T-helper 2 cell (primary cell): ENCODE measurements around the gene TPRG1.

Experiments used
- DNase-seq, 5 experiments: peaks; one replicate each; pipeline versions ENCODE4 v3.0.0 to v3.0.0-alpha.2; 2012 to 2022

The TPRG1 gene

DNA sequence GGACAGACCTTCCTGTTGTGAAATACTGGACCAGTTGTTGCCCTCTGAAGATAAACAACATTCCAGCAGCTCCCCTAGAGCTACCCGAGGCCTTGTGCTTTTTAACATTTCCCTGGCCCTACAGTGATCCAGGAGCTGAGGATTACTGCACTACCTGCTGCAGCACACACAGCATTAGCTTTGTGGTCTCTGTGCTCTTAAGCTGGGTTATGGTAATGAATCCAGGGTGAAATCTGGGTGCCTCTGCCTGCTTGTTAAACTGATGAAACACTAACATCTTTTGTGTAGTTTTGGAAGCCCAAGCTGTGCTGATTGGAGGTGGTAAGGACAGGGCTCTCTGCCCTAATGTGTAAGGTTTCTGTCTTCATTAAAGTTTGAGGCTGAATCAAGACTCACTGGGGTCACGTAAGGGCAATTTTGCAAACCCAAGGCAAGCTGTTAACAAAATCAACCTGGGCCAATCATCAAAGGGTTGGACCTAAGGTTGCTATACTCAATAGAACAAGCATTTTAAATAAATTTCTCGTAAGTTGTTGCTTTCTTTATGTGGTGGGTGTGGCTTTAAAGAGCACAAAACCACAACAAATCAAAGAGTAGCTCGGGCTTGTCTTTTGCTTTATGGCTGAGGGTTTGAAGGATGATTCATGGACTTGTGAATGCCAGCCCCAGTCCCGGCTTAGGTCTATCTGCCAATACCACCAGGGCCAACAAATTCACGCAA, 183.9 kb downstream of the TPRG1 start:
- DNase-seq: peak in 3 of 5 experiments; percentile 7 to 89 (median 52)

DNA sequence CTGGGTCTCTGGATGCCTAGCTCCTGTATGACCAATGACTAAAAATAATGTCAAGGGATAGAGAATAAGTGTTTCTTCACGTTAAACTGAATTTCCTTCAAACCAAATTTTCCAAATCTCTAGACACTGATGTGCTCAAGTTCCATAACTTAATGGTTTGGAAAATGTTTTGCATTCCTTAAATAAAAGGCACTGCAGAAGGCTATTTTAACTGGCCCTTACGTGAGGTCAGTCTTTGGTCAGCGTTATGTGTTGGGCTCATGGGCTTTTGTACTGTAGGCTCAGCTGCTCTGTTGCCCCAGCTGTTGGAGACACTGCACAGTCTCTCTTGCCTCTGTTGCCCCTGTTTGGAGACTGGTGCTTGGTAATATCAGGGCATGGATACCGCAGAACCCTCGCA, 188.5 kb downstream of the TPRG1 start:
- DNase-seq: no peak

DNA sequence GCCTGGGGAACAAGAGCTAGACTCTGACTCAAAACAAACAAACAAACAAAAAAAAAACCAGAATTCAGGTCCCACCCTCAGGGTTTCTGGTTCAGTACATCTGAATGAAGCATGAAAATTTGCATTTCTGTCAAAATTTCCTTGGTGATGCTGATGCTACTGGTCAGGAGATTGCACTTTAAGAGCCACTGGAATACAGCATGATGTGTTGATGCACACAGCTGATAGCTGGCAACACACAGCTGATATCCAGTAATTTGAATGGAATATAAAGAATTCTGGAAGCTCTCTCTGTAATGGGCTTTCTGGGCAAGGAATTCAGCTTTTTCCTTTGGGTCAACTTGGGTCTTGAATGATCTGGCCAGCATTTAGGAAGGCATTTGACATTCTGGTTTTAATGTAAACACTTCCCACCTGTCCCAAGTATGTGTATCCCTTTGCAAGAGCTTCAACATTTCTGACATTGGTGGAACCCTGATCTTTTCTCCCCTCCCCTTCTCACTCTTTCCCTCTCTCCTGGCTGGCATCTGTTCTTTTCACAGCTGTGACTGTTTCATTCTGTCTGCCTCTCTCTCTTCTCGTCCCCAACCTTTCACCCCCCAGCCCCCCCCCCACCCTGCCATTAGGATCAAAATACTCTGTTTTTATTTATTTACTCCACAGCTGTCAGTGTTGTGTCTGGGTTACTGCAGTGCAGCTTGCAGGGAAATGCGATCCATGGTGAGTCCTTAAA, 189.5 kb downstream of the TPRG1 start:
- DNase-seq: no peak

DNA sequence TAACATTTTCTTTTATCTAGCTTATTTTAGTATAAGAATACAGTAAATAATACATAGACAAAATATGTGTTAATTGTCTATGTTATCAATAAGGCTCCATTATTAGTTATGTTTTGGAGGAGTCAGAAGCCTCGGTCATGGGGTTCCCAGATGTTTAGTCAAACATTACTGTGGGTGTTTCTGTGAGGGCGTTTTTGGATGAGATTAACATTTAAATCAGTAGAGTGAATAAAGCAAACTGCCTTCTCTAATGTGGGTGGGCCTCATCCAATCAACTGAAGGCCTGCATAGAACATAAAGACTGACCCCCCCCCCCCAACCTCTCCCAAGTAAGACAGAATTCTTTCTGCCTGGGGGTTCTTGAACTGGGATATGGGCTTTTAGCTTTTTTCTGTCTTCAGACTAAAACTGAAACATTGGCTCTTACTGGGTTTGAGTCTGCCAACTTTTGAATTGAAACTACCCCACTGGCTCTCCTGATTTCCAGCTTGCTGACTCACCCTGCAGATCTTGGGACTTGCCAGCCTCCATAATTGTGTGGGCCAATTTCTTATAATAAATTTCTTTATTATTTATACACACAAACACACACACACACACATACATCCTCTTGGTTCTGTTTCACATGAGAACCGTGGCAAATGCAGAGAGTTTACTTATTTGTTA, 192.0 kb downstream of the TPRG1 start:
- DNase-seq: no peak

DNA sequence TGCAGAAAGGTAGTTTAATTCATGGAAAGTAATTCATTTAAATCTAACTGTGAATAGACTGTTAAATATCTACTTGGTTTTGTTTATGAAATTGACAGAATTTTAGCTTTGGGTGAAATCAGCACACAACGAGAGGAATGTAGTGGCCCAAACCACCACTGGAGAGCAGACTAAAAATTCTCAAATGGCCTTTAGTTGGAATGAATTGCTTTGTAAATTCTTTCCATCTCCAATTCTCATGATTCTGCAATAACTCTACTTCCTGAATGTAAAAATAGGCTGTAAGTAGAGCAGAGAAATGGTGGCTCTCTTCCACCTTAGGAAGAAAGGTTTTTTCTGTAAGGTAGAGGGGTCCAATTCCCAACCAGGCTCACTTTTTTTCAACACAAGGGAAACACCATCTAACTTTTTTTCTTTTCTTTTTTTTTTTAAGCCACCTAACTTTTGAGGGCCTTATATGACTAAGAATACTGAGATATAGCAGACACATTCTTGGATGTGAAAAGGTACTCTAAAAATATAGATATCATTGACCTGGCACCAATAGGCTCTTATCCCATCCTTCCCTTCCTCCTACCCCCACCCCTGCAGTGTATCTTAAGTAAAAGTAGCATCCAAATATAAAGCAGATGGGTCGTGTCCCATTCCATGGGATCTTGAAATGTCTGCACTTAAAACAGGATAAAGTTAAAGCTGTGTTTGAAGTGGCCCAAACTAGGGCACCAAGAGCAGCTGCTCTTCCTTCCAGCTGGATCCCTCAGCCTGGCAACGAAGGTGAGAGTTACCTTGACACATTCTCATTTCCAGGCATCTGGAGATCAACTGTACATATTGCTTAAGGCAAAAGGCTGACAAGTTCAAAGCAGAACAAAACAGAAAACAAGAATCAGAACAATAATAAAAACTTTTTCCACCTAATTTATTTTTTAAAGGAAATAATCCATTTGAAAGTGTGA, 194.1 kb downstream of the TPRG1 start:
- DNase-seq: no peak

DNA sequence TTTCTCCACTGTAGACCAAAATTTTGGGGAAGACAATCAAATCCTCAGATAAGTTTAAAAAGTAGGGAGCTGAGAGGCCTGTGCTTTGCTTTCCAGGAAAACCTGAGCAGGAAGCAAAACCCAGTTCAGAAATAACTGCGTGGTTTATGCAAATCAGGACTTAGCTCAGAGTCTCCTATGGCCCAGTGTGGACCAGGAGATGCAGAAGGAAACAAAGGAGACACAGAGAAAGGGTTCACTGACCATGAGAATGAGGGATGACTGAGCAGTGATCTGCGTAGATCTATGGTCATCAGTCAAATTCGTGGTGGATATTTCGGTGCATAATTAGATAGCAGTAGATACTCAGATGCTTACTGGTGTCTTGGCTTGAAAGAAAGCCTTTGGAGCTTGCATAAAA, 196.6 kb downstream of the TPRG1 start:
- DNase-seq: no peak

DNA sequence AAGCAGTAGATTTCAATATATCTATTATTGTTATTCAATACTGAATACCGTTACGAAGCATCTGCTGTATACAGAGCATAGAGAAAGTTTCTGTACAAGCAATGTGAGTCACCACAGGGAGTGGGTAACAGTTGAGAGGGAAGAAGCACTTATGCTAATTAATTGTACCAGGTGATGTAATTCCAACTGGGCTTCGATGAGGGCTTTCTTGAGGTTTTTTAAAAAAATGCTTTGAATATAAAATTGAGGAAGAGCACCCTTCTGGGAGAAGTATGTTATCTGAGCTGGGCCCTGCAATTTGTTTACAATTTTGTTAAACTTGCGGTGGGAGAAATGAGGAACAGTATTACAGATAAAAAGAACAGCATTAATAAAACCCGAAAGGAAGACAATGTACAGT, 197.9 kb downstream of the TPRG1 start:
- DNase-seq: no peak

DNA sequence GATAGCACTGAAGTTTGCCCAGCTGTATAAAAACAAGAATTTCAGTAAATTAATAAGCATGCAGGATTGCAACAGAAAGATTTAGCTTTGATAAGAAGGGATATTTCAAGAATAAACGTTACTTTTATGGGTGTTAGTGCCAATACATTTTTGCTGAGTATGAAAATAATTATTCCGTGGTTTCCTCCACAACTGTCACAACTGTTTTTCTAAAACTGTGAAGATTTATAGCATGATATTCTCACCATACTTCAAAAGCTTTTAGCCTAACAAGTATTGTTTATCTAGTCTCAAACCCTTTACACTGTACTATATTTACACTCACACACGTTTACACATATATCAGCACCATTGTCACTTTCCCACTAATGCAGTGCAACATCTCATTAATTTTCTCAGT, 200.5 kb downstream of the TPRG1 start:
- DNase-seq: peak in 1 of 5 experiments; percentile 74
